Sigmoid colon (tissue), 4 donors: ENCODE results near the gene NOP14.

ENCODE experiments used
- POLR2AphosphoS5 ChIP-seq, 4 donors: sonication (generic); formaldehyde crosslinking; IDR thresholded peaks; one replicate each; pipeline ENCODE4 v1.6.1; 2017; ENCODE audit warnings: antibody characterized with exemption in 4 of 4
- TF ChIP-seq, protein P1 (sequence below), 4 experiments: fragments of 450-650 bp in 3 of 4; fragments of 200-600 bp in 1 of 4; IDR thresholded peaks; one replicate each; pipeline ENCODE4 v1.5.1; 2016 to 2019; ENCODE audit warnings: antibody characterized with exemption in 4 of 4, mild to moderate bottlenecking in 3 of 4, moderate library complexity in 2 of 4

DNA sequence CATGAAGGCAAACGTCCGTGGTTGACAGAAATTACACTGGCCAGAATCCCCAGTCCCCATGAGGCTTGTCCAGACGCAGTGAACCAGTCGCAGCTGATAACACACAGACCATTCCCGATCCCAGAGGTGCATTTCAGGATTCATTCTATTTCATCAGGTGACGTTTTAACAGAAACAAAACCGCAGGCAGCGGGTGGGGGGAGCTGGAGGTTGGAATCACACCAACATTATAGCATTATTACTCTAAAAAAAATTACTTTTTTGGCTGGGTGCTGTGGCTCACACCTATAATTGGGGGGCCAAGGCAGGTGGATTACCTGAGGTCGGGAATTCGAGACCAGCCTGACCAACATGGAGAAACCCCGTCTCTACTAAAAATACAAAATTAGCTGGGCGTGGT lies 25.2 kb downstream of the NOP14 start:
- TF ChIP-seq, protein P1, sequence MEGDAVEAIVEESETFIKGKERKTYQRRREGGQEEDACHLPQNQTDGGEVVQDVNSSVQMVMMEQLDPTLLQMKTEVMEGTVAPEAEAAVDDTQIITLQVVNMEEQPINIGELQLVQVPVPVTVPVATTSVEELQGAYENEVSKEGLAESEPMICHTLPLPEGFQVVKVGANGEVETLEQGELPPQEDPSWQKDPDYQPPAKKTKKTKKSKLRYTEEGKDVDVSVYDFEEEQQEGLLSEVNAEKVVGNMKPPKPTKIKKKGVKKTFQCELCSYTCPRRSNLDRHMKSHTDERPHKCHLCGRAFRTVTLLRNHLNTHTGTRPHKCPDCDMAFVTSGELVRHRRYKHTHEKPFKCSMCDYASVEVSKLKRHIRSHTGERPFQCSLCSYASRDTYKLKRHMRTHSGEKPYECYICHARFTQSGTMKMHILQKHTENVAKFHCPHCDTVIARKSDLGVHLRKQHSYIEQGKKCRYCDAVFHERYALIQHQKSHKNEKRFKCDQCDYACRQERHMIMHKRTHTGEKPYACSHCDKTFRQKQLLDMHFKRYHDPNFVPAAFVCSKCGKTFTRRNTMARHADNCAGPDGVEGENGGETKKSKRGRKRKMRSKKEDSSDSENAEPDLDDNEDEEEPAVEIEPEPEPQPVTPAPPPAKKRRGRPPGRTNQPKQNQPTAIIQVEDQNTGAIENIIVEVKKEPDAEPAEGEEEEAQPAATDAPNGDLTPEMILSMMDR (IDR thresholded peaks at IDR 0.05), result no peak
- TF ChIP-seq POLR2AphosphoS5 (IDR thresholded peaks at IDR 0.05), result no peak
